Thyroid gland (tissue), 4 donors: ENCODE measurements around the gene ITGA5. TPM values are rescaled to one million over a fixed set of nuclear protein-coding genes. Genes with fewer than 3 reads are reported as not detected.

ENCODE experiments used
- DNase-seq, 2 donors: peaks; one replicate each; pipeline ENCODE4 v3.0.0-alpha.2; 2019
- H3K27ac ChIP-seq, 3 donors: fragments of 200-600 bp; sonication (generic); 1 replicate in 2 of 3; 2 replicates in 1 of 3; pipeline ENCODE4 v1.5.1; 2016 to 2019; ENCODE audit warnings: mild to moderate bottlenecking in 1 of 3, moderate library complexity in 1 of 3
- H3K27me3 ChIP-seq: fragments of 200-600 bp; sonication (generic); one replicate; pipeline ENCODE4 v1.5.1; 2019
- H3K36me3 ChIP-seq, 2 donors: fragments of 200-600 bp; sonication (generic); one replicate each; pipeline ENCODE4 v1.5.1; 2016 to 2019
- H3K4me1 ChIP-seq, 2 donors: fragments of 200-600 bp; sonication (generic); one replicate each; pipeline ENCODE4 v1.5.1; 2017 to 2019
- H3K4me3 ChIP-seq, 3 donors: fragments of 200-600 bp; sonication (generic); replicated peaks in 1 of 3; 1 replicate in 2 of 3; 2 replicates in 1 of 3; pipeline ENCODE4 v1.5.1; 2016; ENCODE audit warnings: mild to moderate bottlenecking in 1 of 3
- H3K9me3 ChIP-seq: fragments of 200-600 bp; sonication (generic); one replicate; pipeline ENCODE4 v1.5.1; 2017
- CTCF ChIP-seq, 6 experiments: fragments of 200-600 bp in 3 of 6; fragments of 450-650 bp in 3 of 6; sonication (generic) in 3 of 6; IDR thresholded peaks; one replicate each; pipeline ENCODE4 v1.5.1; 2016 to 2019; ENCODE audit warnings: antibody characterized with exemption in 6 of 6, mild to moderate bottlenecking in 2 of 6, inconsistent platforms in 1 of 6, moderate library complexity in 1 of 6
- POLR2A ChIP-seq, 2 donors: fragments of 450-650 bp; IDR thresholded peaks; one replicate each; pipeline ENCODE4 v1.6.1; 2017; ENCODE audit warnings: antibody characterized with exemption in 2 of 2, mild to moderate bottlenecking in 2 of 2, moderate library complexity in 1 of 2
- WGBS, 2 donors: methylation state at CpG; one replicate each; pipeline ENCODE4 v1.1.5; 2017; 5-methylcytosine and 5-hydroxymethylcytosine counted together
- intact Hi-C: fragments of 100-400 bp; cut with DNase I; formaldehyde crosslinking; loops from one replicate; pipeline ENCODE4 v1.15.1; 2023
- total RNA-seq, 4 donors: library from RNA; depleted of rRNA; stranded (reverse); fragments of >200 nt; gene quantifications; one replicate each; pipeline ENCODE4 v1.2.3, GENCODE V29; 2016

ITGA5 gene
- total RNA-seq, 4 donors from 2014 or later: 40.3 to 64.5 (median 51.6) TPM

- peak overlapping the region; percentile 89 to 97 (median 96) for H3K27ac ChIP-seq
- H3K4me3 ChIP-seq: no peak overlapping the region
- TF ChIP-seq POLR2A (IDR thresholded peaks at IDR 0.05) (no peak), CTCF (IDR thresholded peaks at IDR 0.05) (no peak)
- intact Hi-C loops: no loop called here
- peaks cover 57 to 70% of the 10 kb centered on the region in 2 donors for H3K4me1 ChIP-seq
- no peaks in the 10 kb centered on the region for H3K36me3 ChIP-seq
- no peaks in the 10 kb centered on the region for H3K9me3 ChIP-seq
- no peak for DNase-seq
- 60 to 62% methylated on average over 4 of the region's 4 CpGs for WGBS, 2 donors
- no peaks in the 10 kb centered on the region for H3K27me3 ChIP-seq
Measured at GRCh38 chr12:54388237-54389133, 30.6 kb downstream of the ITGA5 start.

- Histone ChIP-seq H3K9me3 (no peaks in the 10 kb centered on the region), H3K4me1 (peaks cover 57 to 78% of the 10 kb centered on the region in 2 donors), H3K4me3 (no peak overlapping the region), H3K27ac (peak overlapping the region; percentile 89 to 97 (median 96)), H3K36me3 (no peaks in the 10 kb centered on the region), H3K27me3 (no peaks in the 10 kb centered on the region)
- WGBS, 2 donors: 96 to 98% methylated on average over 3 of the region's 3 CpGs
- TF ChIP-seq CTCF (IDR thresholded peaks at IDR 0.05) (no peak), POLR2A (IDR thresholded peaks at IDR 0.05) (no peak)
- DNase-seq: no peak
- intact Hi-C loops: no loop called here
Measured at GRCh38 chr12:54387114-54387467, 32.0 kb downstream of the ITGA5 start.

GRCh38 chr12:54386403-54387113 is 32.5 kb downstream of the ITGA5 start:
- peaks cover 62 to 78% of the 10 kb centered on the region in 2 donors for H3K4me1 ChIP-seq
- no peak overlapping the region for H3K4me3 ChIP-seq
- 91 to 95% methylated on average over 3 of the region's 3 CpGs for WGBS, 2 donors
- TF ChIP-seq POLR2A (IDR thresholded peaks at IDR 0.05): no peak
- TF ChIP-seq CTCF (IDR thresholded peaks at IDR 0.05): no peak
- H3K27ac ChIP-seq: peak overlapping the region; percentile 89 to 97 (median 96)
- H3K27me3 ChIP-seq: no peaks in the 10 kb centered on the region
- H3K9me3 ChIP-seq: no peaks in the 10 kb centered on the region
- H3K36me3 ChIP-seq: no peaks in the 10 kb centered on the region
- intact Hi-C loops: no loop called here
- DNase-seq: no peak

- no peaks in the 10 kb centered on the region for H3K9me3 ChIP-seq
- intact Hi-C loops: no loop called here
- peak overlapping the region; percentile 59 to 97 (median 89) for H3K27ac ChIP-seq
- H3K4me3 ChIP-seq: no peak overlapping the region
- H3K27me3 ChIP-seq: no peaks in the 10 kb centered on the region
- no peaks in the 10 kb centered on the region for H3K36me3 ChIP-seq
- 54 to 64% methylated on average over 10 of the region's 10 CpGs for WGBS, 2 donors
- TF ChIP-seq POLR2A (IDR thresholded peaks at IDR 0.05) (no peak), CTCF (IDR thresholded peaks at IDR 0.05) (no peak)
- DNase-seq: no peak
- H3K4me1 ChIP-seq: peaks cover 67 to 84% of the 10 kb centered on the region in 2 donors
Measured at GRCh38 chr12:54385251-54385914, 33.7 kb downstream of the ITGA5 start.
